GOT3 (cell line): ENCODE results near the gene BRD8.

Source experiments
- DNase-seq: peaks from one replicate; lab custom pipeline; 2025; ENCODE audit warnings: mixed read lengths; lab: John Stamatoyannopoulos, UW

Gene BRD8

DNA sequence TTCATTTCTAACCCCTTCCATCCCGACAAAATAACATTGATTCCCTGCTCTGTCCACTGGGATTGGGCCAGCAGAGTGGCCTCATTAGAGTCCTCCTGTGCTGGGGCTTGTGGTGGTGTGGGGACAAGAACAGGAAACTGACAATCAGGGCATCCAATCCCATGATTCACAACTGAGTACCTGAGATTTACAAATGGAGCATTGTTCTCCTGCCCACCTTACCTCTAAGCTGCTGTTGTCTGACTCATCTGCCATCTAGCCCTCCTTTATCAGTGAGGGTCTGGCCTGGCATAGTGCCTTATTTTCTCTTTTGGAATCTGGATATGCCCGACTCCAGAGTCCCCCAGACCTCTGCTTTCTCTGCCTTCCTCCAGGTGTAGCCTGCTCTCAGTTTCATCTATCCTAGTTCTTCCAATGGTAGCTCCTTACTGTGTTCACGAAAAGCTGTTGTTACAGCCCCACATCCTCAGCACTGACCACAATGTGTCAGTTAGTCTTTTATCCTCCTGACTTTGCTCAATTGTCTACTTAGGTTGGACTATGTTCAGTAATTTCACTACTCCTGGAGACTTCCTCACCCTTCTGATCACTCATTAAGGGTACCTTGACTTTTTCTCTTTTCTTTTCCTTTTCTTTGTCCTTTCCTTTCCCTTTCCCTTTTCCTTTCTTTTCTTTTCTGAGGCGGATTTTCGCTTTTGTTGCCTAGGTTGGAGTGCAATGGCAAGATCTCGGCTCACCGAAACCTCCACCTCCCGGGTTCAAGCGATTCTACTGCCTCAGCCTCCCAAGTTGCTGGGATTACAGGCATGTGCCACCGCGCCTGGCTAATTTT lies 81.2 kb downstream of the BRD8 start:
- no peak for DNase-seq

GRCh38 chr5:138096363-138096762 lies 82.1 kb downstream of the BRD8 start:
- DNase-seq: no peak

GRCh38 chr5:138095100-138095907 lies 83.1 kb downstream of the BRD8 start:
- DNase-seq: no peak

- no peak for DNase-seq
Measured at GRCh38 chr5:138093036-138093435, 85.4 kb downstream of the BRD8 start.

- no peak for DNase-seq
Measured at GRCh38 chr5:138092301-138092700, 86.1 kb downstream of the BRD8 start.

DNA sequence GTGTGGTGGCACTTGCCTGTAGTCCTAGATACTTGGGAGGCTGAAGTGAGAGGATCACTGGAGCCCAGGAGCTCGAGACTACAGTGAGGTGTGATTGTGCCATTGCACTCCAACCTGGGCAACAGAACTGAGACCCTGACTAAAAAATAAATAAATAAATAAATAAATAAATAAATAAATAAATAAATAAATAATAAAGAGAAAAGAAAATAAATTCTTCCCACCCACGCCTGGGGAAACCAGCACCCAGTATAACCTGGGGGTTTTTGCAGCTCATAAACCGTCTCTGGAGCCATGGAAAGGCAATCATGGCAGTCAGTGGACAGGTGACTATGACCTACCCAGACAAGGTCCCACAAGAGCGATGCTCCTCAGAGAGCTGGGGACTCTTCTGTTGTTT lies 86.7 kb downstream of the BRD8 start:
- no peak for DNase-seq
